HL-60 (cell line): ENCODE measurements around the gene CAMSAP2.

Experiments
- DNase-seq, 2 experiments: peaks; one replicate each; pipeline ENCODE4 v3.0.0-alpha.2; 2010 to 2020; ENCODE audit warnings: low read depth in 1 of 2, low spot score in 1 of 2
- H3K27ac ChIP-seq: fragments of 250-450 bp; sonication (Bioruptor Pico); replicated peaks from 2 replicates; pipeline ENCODE4 v1.5.1; 2020; ENCODE audit warnings: mild to moderate bottlenecking, moderate library complexity
- H3K27me3 ChIP-seq: fragments of 250-450 bp; sonication (Bioruptor Pico); 2 replicates; pipeline ENCODE4 v1.5.1; 2021; ENCODE audit warnings: mild to moderate bottlenecking, moderate library complexity; ENCODE audit not compliant: insufficient read depth, poor library complexity, severe bottlenecking
- H3K4me3 ChIP-seq: replicated peaks from 2 replicates; pipeline ENCODE4 v1.5.1; 2011; ENCODE audit warnings: mild to moderate bottlenecking, control low read depth, low read length; ENCODE audit not compliant: insufficient read depth
- CTCF ChIP-seq: IDR thresholded peaks from one replicate; pipeline ENCODE4 v1.5.1; 2011; ENCODE audit warnings: low read length, control low read depth, inconsistent platforms; ENCODE audit not compliant: insufficient read depth
- GABPA ChIP-seq: IDR thresholded peaks from 2 replicates; pipeline ENCODE4 v1.6.1; 2012; ENCODE audit warnings: low read depth
- POLR2AphosphoS5 ChIP-seq: IDR thresholded peaks from 2 replicates; pipeline ENCODE4 v1.6.1; 2012; ENCODE audit warnings: low read depth
- REST ChIP-seq: IDR thresholded peaks from 2 replicates; pipeline ENCODE4 v1.6.1; 2012; ENCODE audit warnings: low read depth; ENCODE audit not compliant: insufficient replicate concordance
- SPI1 ChIP-seq: IDR thresholded peaks from 2 replicates; pipeline ENCODE4 v1.6.1; 2012; ENCODE audit warnings: low read depth, mild to moderate bottlenecking, borderline replicate concordance

Gene CAMSAP2

GRCh38 chr1:200783926-200784325 is 45.2 kb downstream of the CAMSAP2 start:
- TF ChIP-seq REST (no peak), POLR2AphosphoS5 (no peak), GABPA (no peak), CTCF (no peak), SPI1 (no peak)
- H3K4me3 ChIP-seq, result no peak overlapping the region
- DNase-seq, result no peak

GRCh38 chr1:200784576-200784975 is 45.9 kb downstream of the CAMSAP2 start:
- H3K27me3 ChIP-seq, result no peaks in the 10 kb centered on the region
- no peak overlapping the region for H3K4me3 ChIP-seq
- H3K27ac ChIP-seq, result no peak overlapping the region
- DNase-seq, result no peak
- TF ChIP-seq GABPA, result no peak
- TF ChIP-seq CTCF, result no peak
- no peak for TF ChIP-seq SPI1
- no peak for TF ChIP-seq REST
- TF ChIP-seq POLR2AphosphoS5, result no peak

More at GRCh38 chr1:200783926-200784325, 45.2 kb downstream of the CAMSAP2 start:
- no peak overlapping the region for H3K27ac ChIP-seq
- no peaks in the 10 kb centered on the region for H3K27me3 ChIP-seq

- DNase-seq, result no peak
- Histone ChIP-seq H3K27ac (no peak overlapping the region), H3K27me3 (no peaks in the 10 kb centered on the region), H3K4me3 (no peak overlapping the region)
- TF ChIP-seq GABPA, result no peak
- TF ChIP-seq POLR2AphosphoS5, result no peak
- no peak for TF ChIP-seq REST
- no peak for TF ChIP-seq CTCF
- TF ChIP-seq SPI1, result no peak
Measured at GRCh38 chr1:200786788-200787187, 48.1 kb downstream of the CAMSAP2 start.
